SJSA1 (cell line): Measurements from ENCODE around the gene LRRC26. TPM values are rescaled to one million over a fixed set of nuclear protein-coding genes. Genes with fewer than 3 reads are reported as not detected.
A peak's percentile ranks its signal among the peaks of the same experiment; 100 is the strongest.

Source experiments
- DNase-seq, 2 experiments: peaks; one replicate each; pipeline ENCODE4 v3.0.0-alpha.2; 2015 to 2020; ENCODE audit warnings: low spot score in 2 of 2, low read depth in 1 of 2
- H3K27ac ChIP-seq: fragments of 250-450 bp; sonication (Bioruptor Pico); 2 replicates; pipeline ENCODE4 v1.5.1; 2020; ENCODE audit warnings: mild to moderate bottlenecking, moderate library complexity
- H3K27me3 ChIP-seq: fragments of 250-450 bp; sonication (Bioruptor Pico); replicated peaks from 2 replicates; pipeline ENCODE4 v1.5.1; 2020; ENCODE audit warnings: mild to moderate bottlenecking, moderate library complexity
- H3K36me3 ChIP-seq: fragments of 250-450 bp; sonication (Bioruptor Pico); 2 replicates; pipeline ENCODE4 v1.5.1; 2020; ENCODE audit warnings: mild to moderate bottlenecking
- H3K4me1 ChIP-seq: fragments of 250-450 bp; sonication (Bioruptor Pico); replicated peaks from 2 replicates; pipeline ENCODE4 v1.6.1; 2021; ENCODE audit warnings: mild to moderate bottlenecking
- H3K4me3 ChIP-seq: fragments of 250-450 bp; sonication (Bioruptor Pico); 2 replicates; pipeline ENCODE4 v1.5.1; 2020; ENCODE audit warnings: mild to moderate bottlenecking
- H3K9me3 ChIP-seq: fragments of 250-450 bp; sonication (Bioruptor Pico); replicated peaks from 2 replicates; pipeline ENCODE4 v1.5.1; 2020; ENCODE audit warnings: mild to moderate bottlenecking
- total RNA-seq: library from RNA; depleted of rRNA; stranded (reverse); fragments of >200 nt; shearing (Covaris generic); gene quantifications from 2 replicates; pipeline ENCODE4 v1.2.3, GENCODE V29; 2014

LRRC26 gene
- total RNA-seq, 1 experiment from 2014 or later: not detected

DNA sequence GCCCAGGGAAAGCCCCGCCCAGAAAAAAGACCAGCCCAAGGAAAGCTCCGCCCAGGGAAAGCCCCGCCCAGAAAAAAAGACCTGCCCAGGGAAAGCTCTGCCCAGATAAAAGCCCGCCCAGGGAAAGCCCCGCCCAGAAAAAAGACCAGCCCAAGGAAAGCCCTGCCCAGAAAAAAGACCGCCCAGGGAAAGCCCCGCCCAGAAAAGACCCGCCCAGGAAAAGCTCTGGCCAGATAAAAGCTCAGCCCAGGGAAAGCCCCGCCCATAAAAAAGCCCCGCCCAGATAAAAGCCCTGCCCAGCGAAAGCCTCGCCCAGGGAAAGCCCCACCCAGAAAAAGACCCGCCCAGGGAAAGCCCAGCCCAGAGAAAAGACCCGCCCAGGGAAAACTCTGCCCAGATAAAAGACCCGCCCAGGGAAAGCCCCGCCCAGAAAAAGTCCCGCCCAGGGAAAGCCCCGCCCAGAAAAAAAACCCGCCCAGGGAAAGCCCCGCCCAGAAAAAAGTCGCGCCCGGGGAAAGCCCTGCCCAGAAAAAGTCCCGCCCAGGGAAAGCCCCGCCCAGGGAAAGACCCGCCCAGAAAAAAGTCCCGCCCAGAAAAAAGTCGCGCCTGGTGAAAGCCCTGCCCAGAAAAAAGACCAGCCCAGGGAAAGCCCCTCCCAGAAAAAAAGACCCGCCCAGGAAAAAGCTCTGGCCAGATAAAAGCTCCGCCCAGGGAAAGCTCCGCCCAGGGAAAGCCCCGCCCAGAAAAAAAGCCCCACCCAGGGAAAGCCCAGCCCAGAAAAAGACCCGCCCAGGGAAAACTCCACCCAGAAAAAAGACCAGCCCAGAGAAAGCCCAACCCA is 19.0 kb downstream of the LRRC26 start:
- H3K27ac ChIP-seq: no peak overlapping the region
- no peaks in the 10 kb centered on the region for H3K36me3 ChIP-seq
- peaks cover 17% of the 10 kb centered on the region for H3K27me3 ChIP-seq
- H3K9me3 ChIP-seq: no peaks in the 10 kb centered on the region
- DNase-seq: peak; percentile 60 to 76
- no peak overlapping the region for H3K4me3 ChIP-seq
- no peaks in the 10 kb centered on the region for H3K4me1 ChIP-seq

DNA sequence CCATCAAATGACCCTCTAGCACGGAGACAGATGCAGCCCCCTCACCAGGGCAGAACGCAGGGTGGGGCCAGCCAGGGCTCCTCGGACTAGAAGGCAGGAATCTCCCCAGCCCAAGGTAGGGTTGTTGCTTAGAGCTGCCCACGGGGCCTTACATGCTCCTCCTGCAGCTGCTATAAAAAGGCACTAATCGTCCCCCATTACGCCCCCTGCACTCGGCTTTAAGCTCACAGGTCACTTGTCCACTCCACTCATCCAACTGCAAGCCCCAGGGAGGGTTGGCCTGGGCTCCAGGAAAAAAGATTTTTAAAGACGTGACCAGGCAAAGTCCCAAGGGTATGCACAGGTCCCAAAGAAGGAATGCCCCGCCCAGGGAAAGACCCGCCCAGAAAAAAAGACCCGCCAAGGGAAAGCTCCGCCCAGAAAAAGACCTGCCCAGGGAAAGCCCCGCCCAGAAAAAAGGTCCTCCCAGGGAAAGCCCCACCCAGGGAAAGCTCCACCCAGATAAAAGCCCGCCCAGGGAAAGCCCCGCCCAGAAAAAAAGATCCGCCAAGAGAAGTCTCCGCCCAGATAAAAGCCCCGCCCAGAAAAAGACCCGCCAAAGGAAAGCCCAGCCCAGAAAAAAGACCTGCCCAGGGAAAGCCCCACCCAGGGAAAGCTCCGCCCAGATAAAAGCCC is 19.8 kb downstream of the LRRC26 start:
- H3K4me1 ChIP-seq: no peaks in the 10 kb centered on the region
- no peak overlapping the region for H3K27ac ChIP-seq
- H3K27me3 ChIP-seq: peaks cover 17% of the 10 kb centered on the region
- H3K9me3 ChIP-seq: no peaks in the 10 kb centered on the region
- DNase-seq: peak in 1 of 2 experiments; percentile 70
- H3K4me3 ChIP-seq: no peak overlapping the region
- H3K36me3 ChIP-seq: no peaks in the 10 kb centered on the region

DNA sequence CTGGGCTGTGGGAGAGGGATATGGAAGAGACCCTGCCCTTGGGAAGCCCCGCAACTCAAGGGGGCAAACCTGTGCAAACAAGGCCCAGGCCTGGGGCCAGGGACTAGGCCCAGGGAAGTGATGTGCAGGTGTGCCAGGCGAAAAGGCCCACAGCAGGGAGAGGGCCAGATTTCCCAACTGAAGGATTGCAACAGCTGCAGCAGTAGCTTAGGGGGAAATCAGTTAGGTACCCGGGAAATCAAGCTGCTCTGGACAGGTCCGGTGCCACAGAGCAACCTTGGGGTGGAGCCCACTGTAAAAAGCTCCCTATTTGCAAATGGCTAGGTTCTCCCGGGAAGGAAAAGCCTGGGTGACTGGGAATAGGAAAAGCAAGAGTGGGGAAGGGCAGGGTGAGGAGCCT is 20.5 kb downstream of the LRRC26 start:
- H3K27ac ChIP-seq: no peak overlapping the region
- H3K4me1 ChIP-seq: no peaks in the 10 kb centered on the region
- no peak overlapping the region for H3K4me3 ChIP-seq
- H3K36me3 ChIP-seq: no peaks in the 10 kb centered on the region
- no peaks in the 10 kb centered on the region for H3K9me3 ChIP-seq
- no peak for DNase-seq
- H3K27me3 ChIP-seq: peaks cover 17% of the 10 kb centered on the region

DNA sequence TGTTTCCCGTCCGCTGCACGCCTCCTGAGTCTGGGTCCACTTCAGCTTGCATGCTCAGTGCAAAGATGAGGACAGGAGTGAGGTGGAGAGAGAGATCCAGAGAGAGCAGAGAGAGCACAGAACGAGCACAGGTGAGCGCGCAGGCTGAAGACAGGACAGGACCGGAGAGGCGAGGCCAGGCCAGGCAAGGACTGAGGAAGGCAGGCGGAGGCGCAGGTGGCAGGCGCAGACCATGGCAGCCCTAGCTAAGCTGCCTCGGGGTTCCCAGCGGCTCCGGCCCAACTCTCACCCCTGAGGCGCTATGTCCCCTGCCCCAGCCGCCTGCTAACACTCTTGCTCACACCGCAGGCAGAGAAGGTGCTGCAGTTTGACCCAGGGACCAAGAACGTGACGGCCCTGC is 21.2 kb downstream of the LRRC26 start:
- Histone ChIP-seq H3K4me1 (no peaks in the 10 kb centered on the region), H3K4me3 (no peak overlapping the region), H3K9me3 (no peaks in the 10 kb centered on the region), H3K36me3 (no peaks in the 10 kb centered on the region), H3K27me3 (peaks cover 17% of the 10 kb centered on the region), H3K27ac (no peak overlapping the region)
- DNase-seq: no peak

DNA sequence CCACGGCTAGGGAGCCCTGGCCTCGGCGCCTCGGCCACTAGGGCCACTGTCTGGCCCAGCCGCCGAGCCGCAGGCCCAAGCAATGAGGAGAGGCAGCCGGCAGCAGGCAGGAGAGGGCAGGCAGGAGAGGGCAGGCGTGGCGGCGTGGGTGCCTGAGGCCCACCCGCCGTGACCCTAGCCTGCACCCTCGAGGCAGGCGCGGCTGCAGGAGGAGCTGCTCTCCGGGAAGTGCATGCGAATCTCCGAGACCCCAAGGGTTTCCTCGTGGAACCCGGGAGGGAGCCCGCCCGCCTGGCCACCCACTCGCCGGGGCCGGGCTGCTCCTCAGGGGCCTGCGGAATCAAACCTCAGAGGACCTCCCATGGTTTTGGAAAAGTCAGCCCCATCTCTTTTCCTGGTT is 21.6 kb downstream of the LRRC26 start:
- Histone ChIP-seq H3K36me3 (no peaks in the 10 kb centered on the region), H3K9me3 (no peaks in the 10 kb centered on the region), H3K27ac (no peak overlapping the region), H3K4me3 (no peak overlapping the region), H3K27me3 (peaks cover 17% of the 10 kb centered on the region), H3K4me1 (no peaks in the 10 kb centered on the region)
- no peak for DNase-seq

DNA sequence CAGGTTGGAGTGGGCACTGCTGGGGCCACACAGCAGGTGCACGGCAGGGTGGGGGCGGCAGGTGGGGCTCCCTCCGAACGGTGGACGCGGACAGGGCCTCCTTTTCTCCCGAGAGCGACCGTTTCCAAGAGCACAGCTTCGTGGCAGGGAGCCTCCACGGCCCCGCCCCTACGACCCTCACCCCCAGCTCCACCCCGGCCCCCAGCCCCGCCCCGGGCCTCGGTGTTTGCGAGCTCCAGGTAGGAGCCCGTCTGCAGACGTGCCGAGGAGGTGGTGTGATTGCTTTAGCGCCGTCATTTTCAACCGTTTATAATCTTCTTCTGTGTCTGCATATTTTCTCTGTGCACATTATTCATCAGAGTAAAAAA is 22.1 kb downstream of the LRRC26 start:
- peaks cover 17% of the 10 kb centered on the region for H3K27me3 ChIP-seq
- no peaks in the 10 kb centered on the region for H3K36me3 ChIP-seq
- no peaks in the 10 kb centered on the region for H3K4me1 ChIP-seq
- no peaks in the 10 kb centered on the region for H3K9me3 ChIP-seq
- no peak for DNase-seq
- H3K27ac ChIP-seq: no peak overlapping the region
- H3K4me3 ChIP-seq: no peak overlapping the region

DNA sequence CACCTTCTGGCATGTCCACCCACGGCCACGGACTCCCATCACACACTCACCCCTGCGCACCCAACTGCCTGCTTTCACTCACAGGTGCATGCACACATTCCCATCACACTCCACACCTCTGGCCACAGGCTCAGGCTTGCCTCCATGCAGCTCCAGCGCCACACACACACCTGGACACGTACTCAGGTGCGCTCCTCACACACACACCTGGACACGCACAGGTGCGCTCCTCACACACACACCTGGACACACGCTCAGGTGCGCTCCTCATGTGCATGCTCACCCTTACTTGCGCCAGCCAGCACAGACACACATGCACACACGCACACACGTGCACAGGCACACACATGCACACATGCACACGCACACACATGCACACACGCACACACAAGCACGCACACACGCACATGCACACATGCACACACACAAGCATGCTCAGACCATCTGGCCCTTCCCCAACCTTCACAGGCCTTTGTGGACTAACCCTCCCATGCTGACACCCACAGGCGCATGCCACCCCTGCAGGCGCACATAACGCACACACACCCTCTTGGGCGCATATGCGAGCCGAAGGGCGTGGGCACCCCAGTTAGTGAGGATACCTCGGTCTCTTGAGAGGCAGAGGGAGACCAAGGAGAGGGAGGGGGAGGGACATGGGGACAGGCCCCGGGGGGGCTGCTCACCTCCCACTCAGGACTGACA is 22.6 kb downstream of the LRRC26 start:
- no peak overlapping the region for H3K27ac ChIP-seq
- DNase-seq: no peak

DNA sequence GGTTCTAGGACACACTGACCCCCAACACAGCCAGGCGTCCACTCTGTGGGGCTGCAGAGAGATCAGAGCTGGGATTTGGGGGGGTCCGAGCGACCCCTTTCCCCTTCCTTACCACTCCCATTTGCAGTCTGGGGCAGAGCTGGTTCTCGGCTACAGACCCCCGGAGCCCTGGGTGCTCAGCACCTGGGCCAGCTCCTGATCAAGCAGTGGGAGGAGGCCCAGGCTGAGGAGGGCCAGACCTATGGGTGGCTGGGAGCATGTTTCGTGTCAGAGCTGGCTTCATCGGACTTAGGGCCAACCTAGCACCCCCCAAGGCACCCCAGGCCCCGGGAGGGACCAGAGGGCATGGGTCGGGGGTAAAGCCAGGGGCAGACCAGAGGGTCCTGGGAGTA is 23.3 kb downstream of the LRRC26 start:
- H3K4me3 ChIP-seq: no peak overlapping the region
- H3K9me3 ChIP-seq: no peaks in the 10 kb centered on the region
- DNase-seq: no peak
- H3K27me3 ChIP-seq: peaks cover 17% of the 10 kb centered on the region
- H3K27ac ChIP-seq: no peak overlapping the region
- H3K4me1 ChIP-seq: no peaks in the 10 kb centered on the region
- no peaks in the 10 kb centered on the region for H3K36me3 ChIP-seq

More for the DNA sequence above, 22.6 kb downstream of the LRRC26 start:
- Histone ChIP-seq H3K4me3 (no peak overlapping the region), H3K9me3 (no peaks in the 10 kb centered on the region), H3K36me3 (no peaks in the 10 kb centered on the region), H3K27me3 (peaks cover 17% of the 10 kb centered on the region), H3K4me1 (no peaks in the 10 kb centered on the region)

DNA sequence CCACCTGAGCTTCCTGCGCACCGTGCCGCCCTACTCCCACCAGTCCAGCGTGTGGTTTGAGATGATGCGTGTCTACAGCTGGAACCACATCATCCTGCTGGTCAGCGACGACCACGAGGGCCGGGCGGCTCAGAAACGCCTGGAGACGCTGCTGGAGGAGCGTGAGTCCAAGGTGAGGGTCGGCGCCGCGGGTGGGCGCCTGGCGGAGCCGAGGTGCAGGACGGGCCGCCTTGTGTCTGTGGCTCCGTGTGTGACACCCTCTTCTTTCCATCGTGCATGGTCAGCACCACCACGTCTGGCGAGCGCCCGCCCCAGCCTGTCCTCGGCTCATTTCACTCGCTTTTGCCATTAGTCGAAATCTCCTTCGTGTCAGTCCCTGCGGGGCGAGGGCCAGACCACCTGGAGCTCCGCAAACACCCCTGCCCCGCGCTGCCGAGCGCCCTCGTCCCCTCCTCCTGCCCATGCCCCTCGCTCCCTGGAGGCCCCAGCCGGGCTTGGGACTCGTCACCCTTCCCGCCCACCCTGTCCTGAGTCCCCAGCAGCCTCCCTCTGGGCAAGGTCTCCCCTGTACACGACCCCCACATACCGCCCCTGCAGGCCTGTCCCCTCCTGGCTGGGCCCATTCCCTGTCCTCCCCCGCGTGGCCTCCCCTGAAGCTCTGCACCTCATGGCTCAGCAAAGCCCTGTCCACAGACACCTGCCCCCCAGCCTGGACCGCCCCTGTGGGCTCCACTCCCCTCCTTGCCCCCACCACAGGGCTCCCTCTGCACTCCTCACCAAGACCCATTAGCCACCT is 23.9 kb downstream of the LRRC26 start:
- DNase-seq: no peak
- no peak overlapping the region for H3K4me3 ChIP-seq
- H3K27ac ChIP-seq: no peak overlapping the region
- H3K27me3 ChIP-seq: peaks cover 21% of the 10 kb centered on the region
- H3K9me3 ChIP-seq: no peaks in the 10 kb centered on the region
- H3K36me3 ChIP-seq: no peaks in the 10 kb centered on the region
- no peaks in the 10 kb centered on the region for H3K4me1 ChIP-seq

DNA sequence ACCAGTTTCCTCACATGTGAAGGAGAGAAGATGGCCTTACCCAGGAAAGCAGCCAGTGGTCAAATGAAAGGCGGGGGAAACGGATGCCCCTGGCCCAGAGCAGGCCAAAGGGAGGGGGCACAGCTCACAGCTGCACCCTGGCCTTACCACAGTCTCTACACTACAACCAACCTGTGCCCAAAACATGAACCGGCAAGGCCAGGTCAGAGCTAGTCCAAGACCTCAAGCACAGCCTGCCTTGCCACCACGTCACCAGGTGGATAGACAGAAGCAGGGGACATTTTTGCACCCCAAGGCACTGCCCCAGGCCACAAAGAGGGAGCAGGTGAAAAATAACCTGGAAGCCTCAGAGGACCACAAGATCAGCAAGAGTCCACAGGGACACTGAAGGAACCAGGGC is 26.4 kb downstream of the LRRC26 start:
- no peak for DNase-seq
- Histone ChIP-seq H3K27me3 (peaks cover 29% of the 10 kb centered on the region), H3K4me3 (no peak overlapping the region), H3K9me3 (no peaks in the 10 kb centered on the region; the same call in 1 of the 2 replicates), H3K4me1 (peaks cover 4% of the 10 kb centered on the region), H3K27ac (no peak overlapping the region), H3K36me3 (no peaks in the 10 kb centered on the region)

DNA sequence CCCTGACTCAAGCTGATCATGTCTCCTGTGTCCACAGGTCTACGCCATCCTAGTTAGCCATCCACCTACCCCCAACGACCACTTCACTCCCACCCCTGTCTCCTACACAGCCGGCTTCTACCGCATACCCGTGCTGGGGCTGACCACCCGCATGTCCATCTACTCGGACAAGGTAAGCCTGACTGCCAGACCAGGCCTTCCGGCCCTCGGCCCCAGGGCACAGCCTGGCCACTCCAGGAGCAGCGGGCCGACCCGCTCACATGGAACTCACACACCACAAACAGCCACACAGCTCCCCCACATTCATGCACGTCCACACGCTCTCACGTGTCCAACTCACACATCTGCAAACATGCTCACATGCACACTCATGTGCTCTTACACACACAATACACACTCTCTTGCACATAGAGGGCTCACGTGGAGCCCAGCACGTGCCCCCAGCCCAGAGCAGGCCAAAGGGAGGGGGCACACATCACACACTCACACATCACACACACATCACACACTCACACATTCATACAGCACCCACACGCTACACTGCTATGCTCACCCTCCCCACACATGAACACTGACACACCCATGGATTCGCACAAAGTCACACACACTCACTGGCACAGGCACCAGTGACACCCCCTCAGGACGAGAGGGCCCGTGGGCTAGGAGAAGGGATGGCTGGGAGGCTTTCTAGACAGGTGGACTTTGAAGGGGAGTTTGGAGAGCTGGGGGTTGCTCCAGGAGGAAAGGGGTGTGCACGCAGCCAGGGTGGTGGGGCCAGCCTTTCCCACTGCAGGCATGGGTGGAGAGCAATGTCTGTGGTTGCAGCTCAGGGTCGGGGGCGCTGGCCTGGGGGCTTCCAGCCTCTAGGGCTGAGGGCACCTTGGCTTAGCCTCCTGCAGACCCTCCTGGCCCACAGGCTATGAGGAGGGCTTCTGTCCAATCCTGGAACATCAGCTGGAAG is 27.6 kb downstream of the LRRC26 start:
- Histone ChIP-seq H3K4me3 (no peak overlapping the region), H3K36me3 (no peaks in the 10 kb centered on the region), H3K27me3 (peaks cover 35% of the 10 kb centered on the region), H3K9me3 (no peaks in the 10 kb centered on the region; the same call in 1 of the 2 replicates), H3K4me1 (peaks cover 4% of the 10 kb centered on the region), H3K27ac (no peak overlapping the region)
- peak in 1 of 2 experiments; percentile 42 for DNase-seq

DNA sequence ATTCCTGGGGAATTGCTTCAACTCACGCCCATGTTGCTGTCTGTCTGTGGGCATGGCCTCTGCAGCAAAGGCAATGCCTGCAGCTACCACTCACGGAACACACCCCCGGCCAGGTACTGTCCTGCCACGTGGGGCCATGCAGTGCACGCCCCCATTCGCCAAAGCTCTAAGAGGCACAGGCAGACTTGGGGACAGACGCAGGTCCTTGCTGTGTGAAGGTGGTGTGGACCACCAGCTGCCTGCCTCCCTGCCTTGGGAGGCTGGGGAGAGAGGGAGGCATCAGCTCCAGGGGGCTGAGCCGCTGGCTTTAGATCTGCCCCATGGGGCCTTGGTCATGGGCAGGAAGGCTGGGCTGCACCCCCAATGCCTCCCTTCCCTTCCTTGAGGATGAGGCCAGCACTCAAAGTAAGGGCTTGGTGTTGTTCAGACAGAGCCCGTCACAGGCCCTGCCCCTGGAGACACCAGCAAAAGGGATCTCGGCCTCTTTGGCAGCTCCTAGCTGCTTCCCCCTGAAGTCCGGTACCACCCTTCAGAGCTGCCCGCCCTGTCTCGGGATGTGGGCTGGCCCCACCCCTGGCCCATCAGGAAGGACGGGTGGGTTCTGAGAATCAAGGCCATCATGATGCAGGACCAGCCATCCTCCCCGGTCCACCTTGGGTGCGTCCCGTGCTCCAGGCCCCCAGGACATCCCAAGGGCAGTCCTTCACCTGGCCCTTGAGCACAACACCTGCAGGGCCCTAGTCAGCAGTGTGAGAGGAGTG is 28.6 kb downstream of the LRRC26 start:
- Histone ChIP-seq H3K36me3 (no peaks in the 10 kb centered on the region), H3K27ac (no peak overlapping the region), H3K9me3 (no peaks in the 10 kb centered on the region; the same call in 1 of the 2 replicates), H3K27me3 (peaks cover 42% of the 10 kb centered on the region), H3K4me3 (no peak overlapping the region), H3K4me1 (peaks cover 4% of the 10 kb centered on the region)
- DNase-seq: no peak
